NCI-H1417 treated with DMSO at 0.1 percent for 48 hours (cell line): ENCODE measurements around the gene PRPF38B.

Source experiments
- DNase-seq: peaks from one replicate; lab custom pipeline; 2025; lab: John Stamatoyannopoulos, UW

PRPF38B gene

GRCh38 chr1:108717774-108718316 lies 25.7 kb downstream of the PRPF38B start:
- no peak for DNase-seq

GRCh38 chr1:108718927-108719655 lies 27.0 kb downstream of the PRPF38B start:
- DNase-seq: no peak

- no peak for DNase-seq
Measured at GRCh38 chr1:108719656-108720435, 27.7 kb downstream of the PRPF38B start.

- no peak for DNase-seq
Measured at GRCh38 chr1:108722292-108722691, 30.2 kb downstream of the PRPF38B start.

GRCh38 chr1:108725906-108726305 lies 33.8 kb downstream of the PRPF38B start:
- DNase-seq: no peak

GRCh38 chr1:108728327-108728923 lies 36.3 kb downstream of the PRPF38B start:
- DNase-seq: no peak

GRCh38 chr1:108729481-108729880 lies 37.4 kb downstream of the PRPF38B start:
- DNase-seq: no peak

- no peak for DNase-seq
Measured at GRCh38 chr1:108732398-108732797, 40.3 kb downstream of the PRPF38B start.

- DNase-seq: no peak
Measured at GRCh38 chr1:108734171-108734865, 42.2 kb downstream of the PRPF38B start.

- no peak for DNase-seq
Measured at GRCh38 chr1:108742253-108742652, 50.1 kb downstream of the PRPF38B start.

GRCh38 chr1:108745980-108746381 lies 53.9 kb downstream of the PRPF38B start:
- DNase-seq: no peak

- DNase-seq: peak; percentile 72
Measured at GRCh38 chr1:108746382-108747170, 54.5 kb downstream of the PRPF38B start, which contains the start of gene STXBP3. Gene STXBP3 (plus strand): TSS chr1:108746674. CDS start chr1:108746738, 64 bp downstream.

- no peak for DNase-seq
Measured at GRCh38 chr1:108747171-108747850, 55.2 kb downstream of the PRPF38B start.

- DNase-seq: no peak
Measured at GRCh38 chr1:108747898-108748297, 55.8 kb downstream of the PRPF38B start.

- no peak for DNase-seq
Measured at GRCh38 chr1:108749081-108749480, 57.0 kb downstream of the PRPF38B start.

GRCh38 chr1:108750476-108751181 lies 58.5 kb downstream of the PRPF38B start:
- DNase-seq: no peak
